ENCODE data around the gene MAP4K4.

The MAP4K4 gene

GRCh38 chr2:101693991-101694588 lies 3.4 kb upstream of the MAP4K4 start:
- no peak for DNase-seq

GRCh38 chr2:101696272-101697123 lies 1.0 kb upstream of the MAP4K4 start:
- no peak for DNase-seq

DNA sequence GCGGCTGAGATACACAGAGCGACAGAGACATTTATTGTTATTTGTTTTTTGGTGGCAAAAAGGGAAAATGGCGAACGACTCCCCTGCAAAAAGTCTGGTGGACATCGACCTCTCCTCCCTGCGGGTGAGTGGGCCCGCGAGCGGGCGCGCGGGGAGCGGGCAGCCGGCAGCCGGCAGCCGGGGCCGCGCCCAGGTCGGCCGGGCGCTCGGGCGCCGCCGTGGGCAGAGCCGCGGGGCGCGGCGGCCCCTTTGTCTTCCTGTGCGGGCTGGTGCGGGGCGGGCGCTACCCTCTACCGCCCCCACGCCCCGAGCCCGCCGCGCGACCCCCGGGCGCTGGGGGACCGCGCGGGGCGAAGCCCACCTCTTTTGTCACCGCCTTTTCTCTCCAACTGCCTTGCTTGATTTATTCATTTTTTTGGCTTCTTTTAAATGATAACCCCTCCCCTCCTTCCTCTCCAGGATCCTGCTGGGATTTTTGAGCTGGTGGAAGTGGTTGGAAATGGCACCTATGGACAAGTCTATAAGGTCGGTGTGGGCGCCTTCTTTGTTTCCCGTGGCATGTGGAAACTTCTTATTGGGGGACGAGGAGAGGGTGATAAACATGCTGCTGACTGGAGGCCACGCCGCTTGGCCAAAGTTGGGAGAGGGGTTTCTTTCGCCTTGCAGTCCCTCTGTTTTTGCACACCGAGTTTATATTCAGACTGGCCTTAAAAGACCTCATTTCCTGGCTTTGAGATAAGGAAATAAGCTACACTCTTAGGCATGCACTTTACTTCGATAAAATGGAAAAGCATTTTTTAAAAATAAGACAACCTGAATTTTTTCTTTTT lies 722 bp downstream of the MAP4K4 start:
- DNase-seq, result no peak

DNA sequence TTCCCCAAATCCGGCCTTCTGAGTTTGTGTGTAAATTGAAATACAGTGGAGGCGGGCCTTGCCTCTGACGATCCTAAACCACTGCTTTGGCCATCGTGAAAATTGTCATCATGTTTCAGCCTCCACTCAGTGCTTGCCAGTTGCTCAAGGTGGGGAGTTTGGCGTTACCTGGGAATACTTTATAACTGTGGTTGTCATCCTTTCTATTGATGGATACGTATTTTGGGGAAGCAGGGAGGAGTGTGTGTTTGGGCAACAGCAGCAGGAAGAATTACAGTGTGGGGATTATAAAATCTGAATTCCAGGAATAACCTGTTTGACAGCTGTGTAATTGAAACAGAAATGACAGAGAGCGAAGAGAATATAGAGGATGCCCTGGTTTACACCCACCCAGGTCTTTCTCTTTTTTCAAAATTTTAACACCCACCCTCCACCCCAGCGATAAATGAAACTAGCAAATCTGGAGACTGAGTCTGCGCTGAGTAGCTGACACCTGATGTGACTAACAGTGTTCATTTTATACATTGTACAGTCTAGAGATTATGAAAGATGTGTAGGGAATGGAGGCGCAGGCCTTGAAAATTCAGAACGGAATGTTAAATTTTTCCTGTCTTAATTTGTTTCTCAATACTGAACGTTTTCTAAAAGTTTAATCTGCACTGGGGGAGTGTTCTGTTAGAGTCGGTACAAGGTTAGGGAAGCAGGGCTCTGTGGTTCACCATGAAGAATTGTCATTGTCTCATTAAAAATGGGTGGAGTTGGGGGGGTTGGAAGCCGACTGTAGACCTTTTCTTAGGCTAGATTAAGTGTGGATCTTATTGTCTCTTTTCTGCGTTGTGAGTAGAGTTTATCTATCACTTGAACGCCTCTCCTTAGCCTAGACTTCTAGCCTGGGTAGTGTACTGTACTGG lies 1.6 kb downstream of the MAP4K4 start:
- DNase-seq, result no peak

GRCh38 chr2:101699755-101700461 lies 2.4 kb downstream of the MAP4K4 start:
- DNase-seq, result no peak

GRCh38 chr2:101704046-101704466 lies 6.5 kb downstream of the MAP4K4 start:
- no peak for DNase-seq

DNA sequence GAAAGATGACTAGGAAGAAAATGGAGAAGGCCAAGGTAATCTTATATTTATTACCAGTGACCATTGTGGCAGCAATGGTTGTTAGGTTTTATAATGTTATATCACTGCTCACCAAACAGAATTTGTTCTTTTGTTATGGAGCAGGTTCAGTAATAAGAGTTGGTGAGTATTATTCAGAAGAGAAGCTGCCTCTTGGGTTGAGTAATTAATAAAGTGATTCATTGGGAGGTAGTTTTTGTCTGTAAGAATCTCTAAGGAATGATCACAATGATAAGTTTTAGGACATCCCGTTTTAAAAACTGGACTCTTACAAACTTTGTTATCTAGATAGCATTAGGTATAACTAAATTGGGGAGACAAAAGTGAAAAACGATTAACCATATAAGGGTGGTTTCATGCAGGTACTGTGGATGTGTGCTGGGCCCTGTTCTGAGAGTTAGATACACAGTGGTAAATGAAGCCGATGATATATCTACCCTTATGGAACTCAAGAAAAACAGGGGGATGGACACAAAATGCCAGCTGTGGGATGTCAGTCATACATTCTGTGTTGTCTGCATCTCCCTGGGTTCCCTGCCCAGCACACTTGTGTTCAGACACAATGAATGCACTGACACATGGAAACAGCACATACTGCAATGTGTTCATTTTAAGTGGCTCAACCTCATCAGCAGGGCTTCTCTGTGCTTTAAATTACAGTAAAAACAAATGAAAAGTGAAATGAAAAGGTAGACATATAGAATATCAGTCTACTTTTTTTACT lies 7.5 kb downstream of the MAP4K4 start:
- no peak for DNase-seq

DNA sequence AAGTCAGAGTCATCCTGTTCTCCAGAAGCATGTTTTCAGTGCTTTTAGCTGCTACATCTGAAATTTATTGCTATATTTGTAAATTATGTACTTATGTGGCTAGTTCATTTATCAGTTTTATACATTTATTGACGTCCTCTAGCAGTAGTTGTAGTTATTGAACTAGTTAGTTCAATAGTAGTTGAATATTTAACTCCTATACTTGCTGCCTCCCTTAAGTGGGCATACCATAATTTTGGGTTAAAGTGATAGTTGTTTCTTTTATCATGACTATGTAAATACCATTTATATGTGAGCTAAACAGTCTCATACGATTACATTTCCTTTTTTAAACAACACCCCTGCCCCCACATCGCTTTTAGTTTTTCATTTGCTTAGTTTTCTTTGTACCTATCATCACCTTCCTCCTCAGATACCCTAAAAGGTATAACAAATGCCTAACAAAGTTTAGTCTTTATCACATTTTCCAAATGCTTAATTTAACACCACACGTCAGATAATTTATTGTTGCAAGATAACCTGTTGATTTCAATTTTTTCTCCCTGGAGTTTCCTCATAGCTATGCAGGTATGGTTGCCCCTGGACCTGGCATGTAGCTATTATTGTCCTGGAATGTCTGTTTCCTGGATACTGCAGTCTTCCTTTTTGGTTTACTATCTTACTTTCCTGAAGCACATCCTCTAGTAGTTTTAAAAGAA lies 8.8 kb downstream of the MAP4K4 start:
- no peak for DNase-seq

DNA sequence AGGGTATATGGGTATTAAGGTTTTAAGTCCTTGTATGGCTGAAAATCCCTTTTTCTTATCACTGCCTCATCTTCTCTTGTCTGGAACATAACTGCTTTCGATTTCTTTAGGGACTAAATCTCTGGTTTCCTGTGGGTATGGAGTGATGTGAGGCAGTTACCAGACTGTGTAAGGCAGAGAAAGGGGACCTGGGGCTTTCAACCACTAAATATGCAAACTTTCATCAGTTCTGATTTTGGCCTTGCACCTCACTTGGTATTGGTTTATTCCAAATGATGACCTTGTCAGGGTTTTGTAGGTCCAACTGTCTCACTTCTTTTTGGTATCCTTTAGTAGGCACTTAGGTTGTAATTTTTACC lies 9.3 kb downstream of the MAP4K4 start:
- DNase-seq, result no peak

DNA sequence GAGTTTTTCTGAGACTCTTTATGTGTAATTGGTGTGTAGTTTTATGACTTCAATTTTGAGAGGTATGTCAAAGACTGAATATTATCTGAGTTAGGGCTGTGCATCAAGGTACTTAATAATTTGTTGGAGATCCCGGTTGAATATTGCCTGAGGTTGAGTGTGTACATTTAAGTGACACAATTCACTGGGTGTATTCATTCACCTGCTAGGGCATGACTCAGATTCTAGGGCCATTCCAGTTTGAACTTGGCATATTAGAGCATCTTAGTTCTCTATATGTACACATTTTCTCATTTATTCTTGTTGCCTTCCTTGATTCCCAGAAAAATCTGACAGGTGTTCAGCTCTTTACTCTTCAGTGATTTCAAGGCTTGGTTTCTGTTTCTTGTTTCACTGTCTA lies 12.5 kb downstream of the MAP4K4 start:
- no peak for DNase-seq

DNA sequence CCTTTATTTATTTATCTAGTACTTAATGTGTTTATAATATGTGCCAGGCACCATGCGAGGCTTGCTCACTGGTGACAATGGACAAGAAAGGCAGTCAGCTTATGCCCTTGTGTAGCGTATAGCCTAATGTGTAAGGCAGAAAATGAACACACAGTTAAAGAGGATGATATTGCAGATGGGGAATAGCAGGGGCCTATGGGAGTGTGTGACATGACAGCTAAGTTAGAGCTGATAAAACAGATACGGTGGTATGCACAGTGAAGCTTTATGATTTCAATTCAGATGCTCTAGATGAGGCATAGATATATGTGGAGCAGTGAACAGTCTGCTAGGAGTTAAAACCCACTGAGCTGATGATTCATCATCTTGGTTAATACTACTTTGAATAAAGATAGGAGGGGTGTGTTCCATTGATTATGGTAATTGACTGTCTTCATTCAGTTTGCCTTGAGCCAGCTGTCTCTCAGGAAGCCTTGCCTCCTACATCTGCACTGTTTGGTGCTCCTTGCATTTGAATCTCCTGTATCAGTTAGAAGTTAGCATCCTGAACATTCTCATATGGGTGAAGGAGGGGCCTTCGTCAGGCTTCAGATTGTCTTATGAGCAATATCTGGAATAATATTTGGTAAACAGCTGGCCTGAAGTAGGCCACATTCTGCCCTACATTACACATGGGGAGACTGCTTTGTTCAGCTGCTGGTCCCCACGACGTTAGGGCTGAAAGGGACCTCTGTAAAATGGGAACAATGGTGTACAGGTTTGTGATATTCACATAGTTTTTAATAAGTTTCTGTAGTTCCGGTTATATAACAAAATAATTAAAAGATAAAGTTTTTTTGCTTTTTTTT lies 13.2 kb downstream of the MAP4K4 start:
- no peak for DNase-seq

GRCh38 chr2:101714118-101714517 lies 16.6 kb downstream of the MAP4K4 start:
- no peak for DNase-seq

GRCh38 chr2:101717071-101717845 lies 19.8 kb downstream of the MAP4K4 start:
- no peak for DNase-seq

GRCh38 chr2:101718479-101718878 lies 21.0 kb downstream of the MAP4K4 start:
- no peak for DNase-seq

GRCh38 chr2:101718993-101719571 lies 21.6 kb downstream of the MAP4K4 start:
- DNase-seq, result peak; percentile 40

GRCh38 chr2:101720732-101721131 lies 23.2 kb downstream of the MAP4K4 start:
- no peak for DNase-seq

DNA sequence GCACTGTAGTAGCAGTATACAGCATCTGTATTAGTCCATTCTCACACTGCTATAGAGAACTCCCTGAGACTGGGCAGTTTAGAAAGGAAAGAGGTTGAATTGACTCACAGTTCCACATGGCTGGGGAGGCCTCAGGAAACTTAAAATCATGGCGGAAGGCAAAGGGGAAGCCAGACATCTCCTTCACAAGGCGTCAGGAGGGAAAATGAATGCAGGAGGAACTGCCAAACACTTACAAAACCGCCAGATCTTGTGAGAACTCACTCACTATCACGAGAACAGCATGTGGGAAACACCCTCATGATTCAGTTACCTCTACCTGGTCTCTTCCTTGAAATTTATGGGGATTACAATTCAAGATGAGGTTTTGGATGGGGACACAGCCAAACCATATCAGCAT lies 25.4 kb downstream of the MAP4K4 start:
- no peak for DNase-seq

- DNase-seq, result no peak
These were observed 26.0 kb downstream of the MAP4K4 start for GRCh38 chr2:101723371-101724124.
